ENCODE results near the gene CTNNBIP1.

- no peak for TF ChIP-seq CTCF (optimal IDR thresholded peaks at IDR 0.05 in 1 of 3, IDR thresholded peaks at IDR 0.05 in 1 of 3, conservative IDR thresholded peaks at IDR 0.05 in 1 of 3; ENCODE audit: extremely low read depth in 1 of 3, insufficient read depth in 2 of 3, low read length in 3 of 3)
- no peak for TF ChIP-seq EZH2 (IDR thresholded peaks at IDR 0.05; ENCODE audit: low read length)
These were observed 83.5 kb downstream of the CTNNBIP1 start for GRCh38 chr1:9826616-9827015.

All from keratinocyte (primary cell).